Adrenal gland (tissue), 12 donors: ENCODE data around the gene UHMK1. TPM values are rescaled to one million over a fixed set of nuclear protein-coding genes. Genes with fewer than 3 reads are reported as not detected.

Experiments
- DNase-seq, 7 donors: peaks; one replicate each; pipeline ENCODE4 v3.0.0-alpha.2; 2019 to 2020
- H3K27ac ChIP-seq, 5 donors: fragments of 200-600 bp; sonication (generic) in 4 of 5; 1 replicate in 3 of 5; 2 replicates in 2 of 5; pipeline versions ENCODE4 v1.5.1 to v1.8.0; 2016 to 2020; ENCODE audit warnings: mild to moderate bottlenecking in 1 of 5
- H3K27me3 ChIP-seq: fragments of 200-600 bp; 2 replicates; pipeline ENCODE4 v1.8.0; 2021
- H3K36me3 ChIP-seq, 2 donors: fragments of 200-600 bp; replicated peaks in 1 of 2; 1 replicate in 1 of 2; 2 replicates in 1 of 2; pipeline versions ENCODE4 v1.5.1 to v1.8.0; 2018 to 2022
- H3K4me1 ChIP-seq, 2 donors: fragments of 200-600 bp; replicated peaks in 1 of 2; 1 replicate in 1 of 2; 2 replicates in 1 of 2; pipeline versions ENCODE4 v1.5.1 to v1.8.0; 2018 to 2021
- H3K4me3 ChIP-seq, 4 donors: fragments of 200-600 bp; sonication (generic) in 3 of 4; one replicate each; pipeline ENCODE4 v1.5.1; 2016 to 2018
- H3K9me3 ChIP-seq, 3 donors: fragments of 200-600 bp; sonication (generic) in 1 of 3; replicated peaks in 1 of 3; 1 replicate in 2 of 3; 2 replicates in 1 of 3; pipeline versions ENCODE4 v1.5.1 to v1.8.0; 2016 to 2021
- CTCF ChIP-seq, 6 experiments: fragments of 450-650 bp in 4 of 6; fragments of 200-600 bp in 2 of 6; sonication (generic) in 1 of 6; IDR thresholded peaks; 1 replicate in 5 of 6; 2 replicates in 1 of 6; pipeline versions ENCODE4 v1.5.1 to v1.8.0; 2016 to 2021; ENCODE audit warnings: antibody characterized with exemption in 6 of 6, mild to moderate bottlenecking in 2 of 6, moderate library complexity in 1 of 6
- POLR2A ChIP-seq, 2 donors: fragments of 450-650 bp; IDR thresholded peaks; one replicate each; pipeline ENCODE4 v1.6.1; 2017; ENCODE audit warnings: antibody characterized with exemption in 2 of 2, mild to moderate bottlenecking in 2 of 2, moderate library complexity in 1 of 2
- WGBS, 4 donors: extraction: QIAGEN DNeasy Blood & Tissue Kit in 2 of 4; methylation state at CpG; one replicate each; pipeline versions ENCODE4 v1.1.5 to v1.1.7; 2013 to 2017; 5-methylcytosine and 5-hydroxymethylcytosine counted together
- intact Hi-C, 2 donors: fragments of 100-400 bp; cut with DNase I; formaldehyde crosslinking; loops; one replicate each; pipeline versions ENCODE4 v1.14.1 to v1.15.0; 2022 to 2023
- polyA plus RNA-seq, 3 donors: library from polyadenylated mRNA; stranded (reverse); fragments of 200-250 nt in 2 of 3; fragments of 350-450 nt in 1 of 3; fragmentation: Illumina TruSeq in 1 of 3; extraction: RNeasy Lipid Tissue Mini Kit (QIAGEN cat#74804) in 1 of 3; gene quantifications; one replicate each; pipeline ENCODE4 v1.2.3, GENCODE V29; 2013 to 2014
- total RNA-seq, 9 donors: library from RNA; depleted of rRNA in 4 of 9; stranded (reverse); fragments of >200 nt in 4 of 9; fragments of 120-200 nt in 1 of 9; fragmentation: NEBNext Ultra II Directional in 1 of 9; extraction: Animal tissue kit (Norgen Biotek cat#: 25700) in 1 of 9; gene quantifications; one replicate each; pipeline versions ENCODE4 v1.1.0 to v1.2.4, GENCODE V29; 2013 to 2023
- donor health status: healthy with polysubstance abuse.
- donor health status: Bipolar disorder and iron deficiency.
- donor health status: DM: yes; HTN: yes; CAD: no.
- donor health status: DM: no; HTN: no; CAD: no.
- donor health status: DM: no; HTN: no; CAD: no.
- donor health status: DM: yes; HTN: yes; CAD: no.

Gene UHMK1
- total and polyA plus RNA-seq, 12 donors, result 9.5 to 81.6 (median 56.0) TPM

- intact Hi-C loops, result no loop called here
- Histone ChIP-seq H3K36me3 (no peaks in the 10 kb centered on the region), H3K9me3 (peaks cover 0 to 6% (median 0%) of the 10 kb centered on the region in 3 donors), H3K27me3 (no peaks in the 10 kb centered on the region), H3K27ac (no peak overlapping the region), H3K4me1 (no peaks in the 10 kb centered on the region), H3K4me3 (no peak overlapping the region)
- TF ChIP-seq POLR2A (IDR thresholded peaks at IDR 0.05) (no peak), CTCF (IDR thresholded peaks at IDR 0.05) (no peak)
- 74 to 100% (median 84%) methylated on average over 1 to 2 of the region's 2 CpGs for WGBS, 4 donors
- no peak for DNase-seq
These were observed 22.5 kb upstream of the UHMK1 start for GRCh38 chr1:162475089-162475488.

DNA sequence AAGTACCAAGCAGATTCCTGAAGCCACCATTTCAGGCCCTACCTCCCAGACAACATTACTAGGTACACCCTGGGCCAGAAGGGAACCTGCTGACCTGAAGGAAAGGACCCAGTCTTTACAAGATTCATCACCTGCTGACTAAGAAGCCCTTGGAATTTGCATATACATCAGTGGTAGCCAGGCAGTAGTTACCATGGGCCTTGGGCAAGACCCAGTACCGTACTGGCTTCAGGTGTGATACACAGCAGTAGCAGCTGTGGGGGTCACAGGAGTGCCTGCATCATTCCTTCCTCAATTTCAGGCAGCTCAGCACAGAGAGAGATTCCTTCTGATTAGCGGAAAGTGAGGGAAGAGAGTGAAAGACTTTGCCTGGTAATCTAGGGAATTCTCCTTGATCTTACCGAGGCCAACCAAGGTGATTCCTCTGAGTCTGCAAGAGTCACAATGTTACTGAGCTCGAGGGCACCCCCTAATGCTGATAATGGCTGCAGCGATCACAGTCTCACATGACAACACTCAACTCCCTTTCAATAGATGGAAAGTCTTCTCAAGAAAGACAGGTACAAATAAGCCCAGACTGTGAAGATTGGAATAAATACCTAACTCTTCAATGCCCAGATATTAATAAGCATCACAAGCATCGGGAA, 22.0 kb upstream of the UHMK1 start:
- WGBS, 4 donors, result 71 to 81% (median 73%) methylated on average over 6 of the region's 6 CpGs
- intact Hi-C loops, result no loop called here
- Histone ChIP-seq H3K4me1 (no peaks in the 10 kb centered on the region), H3K27me3 (no peaks in the 10 kb centered on the region), H3K36me3 (no peaks in the 10 kb centered on the region), H3K27ac (no peak overlapping the region), H3K9me3 (peaks cover 0 to 6% (median 0%) of the 10 kb centered on the region in 3 donors), H3K4me3 (no peak overlapping the region)
- TF ChIP-seq POLR2A (IDR thresholded peaks at IDR 0.05) (no peak), CTCF (IDR thresholded peaks at IDR 0.05) (no peak)
- DNase-seq, result no peak

GRCh38 chr1:162476620-162477019, 21.0 kb upstream of the UHMK1 start:
- no peak for TF ChIP-seq POLR2A (IDR thresholded peaks at IDR 0.05)
- TF ChIP-seq CTCF (IDR thresholded peaks at IDR 0.05), result no peak
- Histone ChIP-seq H3K4me3 (no peak overlapping the region), H3K4me1 (no peaks in the 10 kb centered on the region), H3K36me3 (no peaks in the 10 kb centered on the region), H3K27me3 (no peaks in the 10 kb centered on the region), H3K9me3 (peaks cover 0 to 6% (median 0%) of the 10 kb centered on the region in 3 donors), H3K27ac (no peak overlapping the region)
- DNase-seq, result no peak
- intact Hi-C loops, result no loop called here
- 68 to 92% (median 84%) methylated on average over 1 of the region's 1 CpG for WGBS, 4 donors

DNA sequence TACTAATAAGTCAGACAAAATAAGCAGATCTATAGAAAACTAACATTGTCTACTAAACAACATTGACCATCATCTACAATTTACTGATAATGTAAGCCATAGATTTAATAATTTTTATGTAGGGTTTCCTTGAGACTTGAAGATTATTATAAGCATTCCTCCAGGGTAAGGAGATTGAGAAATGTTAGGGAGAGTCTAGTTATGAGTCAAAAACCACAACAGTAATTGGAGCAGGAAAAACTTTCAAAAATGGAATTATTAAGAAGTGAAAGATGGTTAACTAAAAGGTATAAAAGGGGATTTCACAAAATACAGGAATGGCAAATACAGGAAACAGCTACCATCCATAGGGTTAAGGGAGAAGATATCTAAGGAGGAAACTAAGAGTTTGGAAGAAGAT, 12.4 kb upstream of the UHMK1 start:
- Histone ChIP-seq H3K4me3 (no peak overlapping the region), H3K27ac (no peak overlapping the region), H3K9me3 (no peaks in the 10 kb centered on the region), H3K4me1 (no peaks in the 10 kb centered on the region), H3K27me3 (no peaks in the 10 kb centered on the region), H3K36me3 (no peaks in the 10 kb centered on the region)
- no peak for DNase-seq
- intact Hi-C loops, result no loop called here
- TF ChIP-seq CTCF (IDR thresholded peaks at IDR 0.05) (no peak), POLR2A (IDR thresholded peaks at IDR 0.05) (no peak)
